ENCODE results near the gene VPS8.
A peak's percentile ranks its signal among the peaks of the same experiment; 100 is the strongest.

The VPS8 gene

DNA sequence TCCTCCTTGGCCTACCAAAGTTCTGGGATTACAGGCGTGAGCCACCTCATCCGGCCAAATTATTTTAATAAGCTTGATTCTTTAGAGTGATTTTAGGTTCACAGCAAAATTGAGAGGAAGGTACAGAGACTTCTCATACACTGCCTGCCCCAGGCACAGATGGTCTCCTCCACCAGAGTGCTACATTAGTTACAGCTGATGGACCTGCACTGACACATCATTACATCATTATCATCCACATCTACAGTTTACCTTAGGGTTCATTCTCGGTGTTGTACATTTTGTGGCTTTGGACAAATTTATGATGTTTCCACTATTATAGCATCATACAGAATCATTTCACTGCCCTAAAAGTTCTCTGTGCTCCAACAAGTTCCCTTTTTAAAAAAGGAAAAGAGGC lies 4.4 kb upstream of the VPS8 start:
- TF ChIP-seq JUND (IDR thresholded peaks at IDR 0.05; ENCODE audit: low read depth) = no peak
- no peak for DNase-seq (ENCODE audit: low read depth in 1 of 2, low spot score in 1 of 2)
- in situ Hi-C loops (cut with HindIII; ENCODE audit: low pct_unique_long_range_greater_than_20kb, low sequenced_read_pairs) = no loop called here

DNA sequence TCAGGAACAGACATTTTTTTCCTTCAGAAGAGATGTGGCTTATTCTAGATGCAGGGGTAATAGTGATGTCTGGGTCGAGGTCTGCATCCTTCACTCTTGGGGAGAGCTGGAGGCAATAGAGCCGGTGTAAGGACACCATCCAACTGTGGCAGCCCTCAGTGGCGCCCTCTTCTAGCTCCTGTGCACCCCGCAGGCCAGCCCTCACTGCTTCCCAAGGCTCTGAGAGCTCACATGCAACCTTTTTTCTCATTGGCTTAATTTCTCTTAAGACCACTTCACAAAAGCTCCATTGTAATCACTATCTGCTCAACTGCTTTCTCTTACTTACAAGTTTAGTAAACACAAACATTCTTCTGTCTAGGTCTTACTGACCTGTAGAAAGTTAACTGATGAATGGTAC lies 3.9 kb upstream of the VPS8 start:
- TF ChIP-seq JUND (IDR thresholded peaks at IDR 0.05; ENCODE audit: low read depth) = no peak
- peak in 1 of 2 experiments; percentile 61 for DNase-seq (ENCODE audit: low read depth in 1 of 2, low spot score in 1 of 2)
- in situ Hi-C loops (cut with HindIII; ENCODE audit: low pct_unique_long_range_greater_than_20kb, low sequenced_read_pairs) = no loop called here

DNA sequence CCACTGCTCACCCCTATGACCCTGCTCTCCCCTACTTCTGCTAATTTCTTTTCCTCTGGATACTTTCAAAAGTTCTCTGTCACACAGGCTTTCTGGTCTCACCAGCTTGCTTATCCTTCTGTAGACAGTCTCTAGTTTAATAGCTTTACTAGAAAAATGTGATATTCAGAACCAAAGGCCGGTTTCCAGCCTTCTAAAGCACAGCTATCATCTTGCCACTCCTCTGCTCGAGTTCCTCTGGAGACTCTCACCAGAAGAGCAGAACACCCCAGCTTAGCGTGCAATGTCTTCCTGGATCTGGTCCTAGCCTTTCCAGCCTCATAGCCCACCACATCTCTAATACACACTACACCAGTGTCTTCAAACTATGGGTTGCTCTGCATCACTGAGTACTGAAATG lies 1.8 kb upstream of the VPS8 start:
- no peak for DNase-seq (ENCODE audit: low read depth in 1 of 2, low spot score in 1 of 2)
- TF ChIP-seq JUND (IDR thresholded peaks at IDR 0.05; ENCODE audit: low read depth) = no peak
- in situ Hi-C loops (cut with HindIII; ENCODE audit: low pct_unique_long_range_greater_than_20kb, low sequenced_read_pairs) = no loop called here

DNA sequence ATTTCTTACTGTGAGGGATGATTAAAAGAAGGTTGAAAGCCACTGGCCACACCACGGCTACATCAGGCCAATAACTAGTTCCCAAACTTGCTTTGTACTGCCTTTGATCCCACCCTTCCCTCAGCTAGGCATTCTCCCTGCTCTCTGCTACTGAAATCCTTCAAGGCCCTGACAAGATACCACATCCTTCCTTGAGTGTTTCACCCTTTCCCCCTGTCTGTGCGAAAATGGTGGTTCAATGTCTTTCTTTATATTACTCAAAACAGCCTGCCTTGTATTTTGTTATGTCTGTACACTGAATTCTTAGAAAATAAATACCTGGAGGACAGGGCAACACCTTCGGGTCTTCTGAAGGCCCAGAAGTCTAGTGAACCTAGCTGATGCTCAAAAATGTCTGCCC lies 932 bp upstream of the VPS8 start:
- in situ Hi-C loops (cut with HindIII; ENCODE audit: low pct_unique_long_range_greater_than_20kb, low sequenced_read_pairs) = no loop called here
- TF ChIP-seq JUND (IDR thresholded peaks at IDR 0.05; ENCODE audit: low read depth) = no peak

DNA sequence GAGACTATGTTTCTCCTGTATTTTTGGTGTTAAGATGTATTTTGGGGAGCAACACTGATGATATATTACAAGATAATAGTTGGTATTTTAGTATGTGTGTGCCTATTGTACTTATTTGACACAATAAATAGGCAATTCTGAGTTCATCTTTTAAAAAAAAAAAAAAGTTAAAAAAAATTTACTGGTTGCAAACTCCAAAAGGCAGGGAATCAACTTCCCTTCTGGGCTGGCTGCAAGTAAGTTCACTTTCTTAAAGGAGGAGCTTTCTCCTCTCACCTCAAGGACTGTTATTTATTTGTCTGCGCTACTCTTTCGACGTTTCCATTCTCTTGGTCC lies 335 bp upstream of the VPS8 start:
- DNase-seq (ENCODE audit: low read depth in 1 of 2, low spot score in 1 of 2) = no peak
- in situ Hi-C loops (cut with HindIII; ENCODE audit: low pct_unique_long_range_greater_than_20kb, low sequenced_read_pairs) = no loop called here
- TF ChIP-seq JUND (IDR thresholded peaks at IDR 0.05; ENCODE audit: low read depth) = no peak

More for the DNA sequence above, 932 bp upstream of the VPS8 start:
- no peak for DNase-seq (ENCODE audit: low read depth in 1 of 2, low spot score in 1 of 2)

DNA sequence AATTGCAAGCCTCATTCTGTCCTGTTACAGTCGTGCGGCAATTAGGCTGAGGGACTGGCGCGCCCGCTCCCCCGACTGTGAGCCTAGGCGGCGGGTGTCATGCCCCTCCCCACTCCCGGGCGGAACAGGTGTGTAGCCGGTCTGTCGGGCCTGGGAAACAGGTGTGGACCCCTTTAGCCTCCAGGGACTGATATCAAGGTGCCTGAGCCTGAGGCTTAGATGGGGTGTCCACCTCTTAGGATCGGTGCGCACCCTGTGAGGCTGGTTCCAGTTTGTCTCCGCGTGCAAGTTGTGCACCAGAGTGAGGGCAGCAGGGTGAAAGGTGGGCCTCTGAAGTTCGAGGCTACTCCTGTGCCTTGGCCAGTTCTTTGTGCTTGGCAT lies 686 bp downstream of the VPS8 start:
- no peak for TF ChIP-seq JUND (IDR thresholded peaks at IDR 0.05; ENCODE audit: low read depth)
- in situ Hi-C loops (cut with HindIII; ENCODE audit: low pct_unique_long_range_greater_than_20kb, low sequenced_read_pairs) = no loop called here
- DNase-seq (ENCODE audit: low read depth in 1 of 2, low spot score in 1 of 2) = peak in 1 of 2 experiments; percentile 47

DNA sequence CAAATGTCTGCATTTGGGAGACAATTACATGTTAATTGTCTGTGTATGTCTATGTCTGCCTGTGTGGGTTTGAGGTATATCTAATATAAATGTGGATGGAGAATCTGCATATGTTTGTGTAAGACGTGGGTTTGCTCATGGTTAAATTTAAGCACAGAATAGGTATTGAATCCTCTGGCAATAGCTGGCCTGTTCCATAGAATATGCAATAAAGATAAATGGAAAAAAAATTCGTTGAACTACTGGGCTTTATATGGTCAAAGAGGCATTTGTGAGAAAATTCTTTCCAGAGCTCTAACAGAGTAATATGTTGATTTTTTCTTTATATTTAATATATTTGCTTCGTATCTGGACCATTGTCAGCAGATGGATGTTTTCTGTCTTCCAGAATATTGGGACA lies 1.4 kb downstream of the VPS8 start:
- DNase-seq (ENCODE audit: low read depth in 1 of 2, low spot score in 1 of 2) = no peak
- in situ Hi-C loops (cut with HindIII; ENCODE audit: low pct_unique_long_range_greater_than_20kb, low sequenced_read_pairs) = no loop called here
- TF ChIP-seq JUND (IDR thresholded peaks at IDR 0.05; ENCODE audit: low read depth) = no peak

DNA sequence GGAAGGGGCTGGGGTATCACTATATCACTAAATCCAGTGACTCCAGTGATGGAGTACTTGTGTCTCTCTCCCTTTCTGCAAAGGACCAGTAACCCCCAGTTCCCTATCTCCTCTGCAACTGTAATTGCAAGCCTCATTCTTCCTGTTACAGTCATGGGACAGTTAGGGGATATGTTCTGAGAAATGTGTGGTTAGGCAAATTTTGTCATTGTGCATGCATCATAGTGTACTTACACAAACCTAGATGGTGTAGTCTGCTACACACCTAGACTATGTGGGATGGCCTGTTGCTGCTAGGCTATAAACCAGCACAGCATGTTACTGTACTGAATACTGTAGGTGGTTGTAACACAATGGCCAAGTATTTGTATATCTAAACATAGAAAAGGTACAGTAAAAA lies 2.2 kb downstream of the VPS8 start:
- in situ Hi-C loops (cut with HindIII; ENCODE audit: low pct_unique_long_range_greater_than_20kb, low sequenced_read_pairs) = no loop called here
- no peak for DNase-seq (ENCODE audit: low read depth in 1 of 2, low spot score in 1 of 2)
- TF ChIP-seq JUND (IDR thresholded peaks at IDR 0.05; ENCODE audit: low read depth) = no peak

DNA sequence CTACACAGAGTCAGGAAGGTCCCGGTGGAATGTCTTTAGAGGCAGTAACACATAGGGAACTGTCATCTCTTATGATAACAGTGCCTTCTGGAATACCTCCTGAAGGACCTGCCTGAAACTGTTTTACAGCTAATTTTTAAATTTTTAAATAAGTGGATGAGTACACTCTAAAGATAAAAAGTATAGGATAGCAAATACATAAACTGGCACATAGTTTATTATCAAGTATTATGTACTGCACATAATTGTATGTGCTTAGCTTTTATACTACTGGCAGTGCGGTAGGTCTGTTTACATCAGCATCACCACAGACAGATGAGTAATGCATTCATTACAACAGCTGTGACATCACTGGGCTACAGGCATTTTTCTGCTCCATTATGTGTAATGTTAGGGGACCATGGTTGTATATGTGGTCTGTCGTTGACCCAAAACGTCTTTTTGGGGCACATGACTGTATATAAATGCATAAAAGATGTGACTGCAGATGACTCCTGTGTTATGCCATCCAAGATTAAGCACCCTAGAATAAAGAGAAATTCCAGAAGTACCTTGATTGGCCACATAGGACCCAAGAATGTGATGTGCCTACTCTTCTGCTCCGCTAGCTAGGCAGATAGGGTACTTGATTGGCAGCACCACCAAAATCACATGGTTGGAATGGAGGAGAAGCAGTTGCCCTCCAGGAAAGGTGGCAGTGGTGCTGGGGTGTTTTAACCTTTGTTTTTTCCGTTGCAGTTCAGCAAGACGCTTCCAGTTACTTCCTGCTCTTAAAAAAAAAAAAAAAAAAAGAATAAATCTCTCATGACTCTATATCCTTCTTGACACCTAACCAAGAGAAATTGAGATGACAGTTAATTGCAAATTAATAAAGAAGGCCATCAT lies 3.3 kb downstream of the VPS8 start:
- in situ Hi-C loops (cut with HindIII; ENCODE audit: low pct_unique_long_range_greater_than_20kb, low sequenced_read_pairs) = no loop called here
- DNase-seq (ENCODE audit: low read depth in 1 of 2, low spot score in 1 of 2) = no peak
- TF ChIP-seq JUND (IDR thresholded peaks at IDR 0.05; ENCODE audit: low read depth) = no peak

DNA sequence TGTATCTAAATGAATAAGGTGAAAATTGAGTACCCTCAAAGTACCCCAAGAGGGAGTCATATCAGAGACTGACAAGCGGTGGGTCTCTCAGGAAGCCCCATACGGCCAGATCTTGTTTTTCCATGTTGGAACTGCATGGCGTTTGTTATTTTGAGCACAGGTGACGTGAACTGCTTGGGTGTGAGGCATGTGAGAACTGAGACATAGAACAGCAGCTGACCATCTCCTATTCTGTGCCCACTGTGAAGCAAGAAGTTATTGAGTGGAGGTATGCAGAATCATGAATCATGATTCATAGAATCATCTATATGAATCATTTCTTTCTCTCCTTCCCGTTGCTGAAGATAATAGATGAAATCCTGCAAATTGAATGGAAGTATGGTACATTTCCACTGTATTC lies 4.6 kb downstream of the VPS8 start:
- no peak for TF ChIP-seq JUND (IDR thresholded peaks at IDR 0.05; ENCODE audit: low read depth)
- DNase-seq (ENCODE audit: low read depth in 1 of 2, low spot score in 1 of 2) = no peak
- in situ Hi-C loops (cut with HindIII; ENCODE audit: low pct_unique_long_range_greater_than_20kb, low sequenced_read_pairs) = no loop called here

DNA sequence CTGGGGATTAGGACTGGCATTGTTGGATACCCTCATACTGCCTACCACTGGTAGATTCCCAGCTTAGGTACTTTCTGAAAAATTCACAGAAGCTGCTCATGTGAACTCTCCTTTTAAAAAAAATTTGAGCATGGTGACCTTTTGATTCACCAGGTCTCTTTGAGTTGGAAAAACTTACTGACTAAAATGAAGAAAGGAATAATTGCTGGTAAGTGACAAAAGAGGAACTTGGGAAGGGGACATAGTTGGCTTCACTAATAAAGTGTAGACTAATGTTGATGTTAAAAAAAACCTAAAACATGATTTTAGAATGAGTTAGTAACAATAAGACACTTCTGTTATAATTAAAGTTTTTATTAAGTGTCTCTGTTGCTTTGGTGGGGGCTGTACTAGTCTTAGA lies 8.6 kb downstream of the VPS8 start:
- no peak for TF ChIP-seq JUND (IDR thresholded peaks at IDR 0.05; ENCODE audit: low read depth)
- in situ Hi-C loops (cut with HindIII; ENCODE audit: low pct_unique_long_range_greater_than_20kb, low sequenced_read_pairs) = no loop called here

DNA sequence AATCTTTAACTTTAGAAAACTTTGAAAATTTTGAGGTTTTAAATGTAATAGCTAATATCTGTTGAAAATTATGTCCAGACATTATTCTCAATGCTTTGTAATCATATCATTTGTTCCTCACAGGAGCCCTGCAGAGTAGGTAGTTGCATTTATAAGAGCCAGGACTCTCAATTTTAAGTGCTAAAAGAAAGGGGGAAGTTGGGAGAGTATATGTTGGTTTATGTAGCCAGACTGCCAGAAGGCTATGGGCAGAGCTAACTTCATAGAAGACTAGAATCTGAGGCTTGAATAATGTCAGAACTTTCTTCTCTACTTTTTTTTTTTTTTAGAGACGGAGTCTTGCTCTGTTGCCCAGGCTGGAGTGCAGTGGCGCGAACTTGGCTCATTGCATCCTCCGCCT lies 9.1 kb downstream of the VPS8 start:
- DNase-seq (ENCODE audit: low read depth in 1 of 2, low spot score in 1 of 2) = no peak
- in situ Hi-C loops (cut with HindIII; ENCODE audit: low pct_unique_long_range_greater_than_20kb, low sequenced_read_pairs) = no loop called here
- no peak for TF ChIP-seq JUND (IDR thresholded peaks at IDR 0.05; ENCODE audit: low read depth)

More for the DNA sequence above, 8.6 kb downstream of the VPS8 start:
- no peak for DNase-seq (ENCODE audit: low read depth in 1 of 2, low spot score in 1 of 2)

DNA sequence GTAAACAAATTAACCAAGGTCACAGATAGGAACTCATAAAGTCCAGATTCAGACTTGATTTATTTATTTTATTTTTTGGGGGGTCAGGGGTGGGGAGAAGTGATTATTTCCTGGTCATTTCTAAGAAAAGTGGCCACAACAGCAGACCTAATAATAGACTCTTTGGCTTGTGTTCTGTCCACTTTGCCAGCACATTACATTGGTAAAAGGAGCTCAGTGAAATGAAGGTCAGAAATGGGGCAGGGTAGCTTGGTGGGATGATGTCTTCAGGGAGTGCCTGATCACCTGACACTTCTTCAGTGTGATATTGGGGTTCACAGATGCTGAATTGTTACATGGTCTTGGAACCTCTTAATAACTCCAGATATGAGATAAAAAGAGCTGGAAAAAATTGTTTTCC lies 10.1 kb downstream of the VPS8 start:
- TF ChIP-seq JUND (IDR thresholded peaks at IDR 0.05; ENCODE audit: low read depth) = no peak
- in situ Hi-C loops (cut with HindIII; ENCODE audit: low pct_unique_long_range_greater_than_20kb, low sequenced_read_pairs) = no loop called here
- DNase-seq (ENCODE audit: low read depth in 1 of 2, low spot score in 1 of 2) = no peak

DNA sequence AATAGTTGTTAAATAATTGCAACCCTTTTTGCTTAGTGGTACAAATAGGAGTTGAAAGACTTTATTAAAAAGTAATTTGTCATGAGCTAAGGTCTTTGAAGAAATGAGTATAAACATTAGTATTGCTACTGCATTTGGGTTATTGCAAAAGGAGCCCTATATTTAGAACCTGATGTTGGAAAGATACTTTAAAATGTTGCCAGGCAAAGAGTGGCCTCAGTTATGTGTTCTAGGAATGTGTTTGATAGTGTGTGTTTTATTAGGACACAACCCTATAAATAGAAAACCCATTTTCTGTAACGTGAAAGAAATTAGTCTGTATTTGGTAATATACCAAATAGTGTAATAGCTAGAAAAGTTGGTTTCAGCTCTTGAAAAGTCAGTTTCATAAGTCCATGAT lies 10.7 kb downstream of the VPS8 start:
- TF ChIP-seq JUND (IDR thresholded peaks at IDR 0.05; ENCODE audit: low read depth) = no peak
- DNase-seq (ENCODE audit: low read depth in 1 of 2, low spot score in 1 of 2) = no peak
- in situ Hi-C loops (cut with HindIII; ENCODE audit: low pct_unique_long_range_greater_than_20kb, low sequenced_read_pairs) = no loop called here
